GM18907 (cell line): Measurements from ENCODE around the gene BDH1.
"Not testable (repeated sequence)": the region's sequence is repeated elsewhere in the genome, so short reads cannot be mapped to it uniquely, and the experiment has no call there.

Experiments used
- ATAC-seq: cut with Tn5 transposase; IDR thresholded peaks from one replicate; pipeline ENCODE4 v1.9.1; 2021; ENCODE audit warnings: mild to moderate bottlenecking, moderate library complexity; ENCODE audit not compliant: unreplicated experiment

The BDH1 gene

GRCh38 chr3:197490098-197491058, 65.4 kb downstream of the BDH1 start:
- no peak for ATAC-seq

DNA sequence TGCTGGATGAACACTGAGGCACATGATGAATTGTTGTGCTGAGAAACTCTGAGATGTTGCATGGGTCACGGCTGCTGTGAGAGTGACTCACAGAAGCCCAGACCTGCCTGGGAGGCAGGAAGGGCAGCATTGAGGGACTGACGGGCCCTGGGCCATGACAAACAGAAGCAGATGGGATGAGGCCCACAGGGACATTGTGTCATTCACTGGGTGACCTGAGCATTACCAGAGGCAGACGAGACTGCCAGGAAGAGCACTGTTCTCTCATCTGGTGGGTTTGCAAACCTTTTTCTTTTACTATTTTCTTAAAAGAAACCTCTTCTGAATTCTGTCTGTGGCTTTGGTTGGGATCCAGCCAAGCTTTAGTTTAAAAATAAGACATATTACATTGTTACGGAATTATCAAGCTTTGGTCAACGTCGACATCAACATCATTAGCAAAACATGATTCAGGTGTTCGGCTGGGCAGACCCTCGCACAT, 67.8 kb downstream of the BDH1 start:
- ATAC-seq: no peak

- no peak for ATAC-seq
Observed at GRCh38 chr3:197486861-197487260, 68.9 kb downstream of the BDH1 start.

- ATAC-seq: no peak
Observed at GRCh38 chr3:197485143-197485542, 70.6 kb downstream of the BDH1 start.

GRCh38 chr3:197484204-197484901, 71.4 kb downstream of the BDH1 start:
- no peak for ATAC-seq

GRCh38 chr3:197482001-197482400, 73.8 kb downstream of the BDH1 start:
- ATAC-seq: no peak

DNA sequence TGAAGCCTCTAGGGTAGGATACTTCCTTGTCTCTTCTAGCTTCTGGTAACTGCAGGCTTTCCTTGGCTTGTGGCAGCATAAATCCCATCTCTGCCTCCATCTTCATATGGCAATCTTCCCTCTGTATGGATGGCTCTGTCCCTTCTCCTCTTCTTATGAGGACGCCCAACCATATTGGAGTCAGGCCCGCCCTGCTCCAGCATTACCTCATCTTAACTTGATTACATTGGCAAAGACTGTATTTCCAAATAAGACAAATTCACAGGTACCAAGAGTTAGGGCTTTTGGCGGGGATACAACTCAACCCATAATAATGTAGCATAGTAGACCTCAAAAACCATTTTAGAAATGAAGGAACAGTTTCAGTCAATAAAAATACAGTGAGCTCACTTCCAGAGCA, 75.4 kb downstream of the BDH1 start:
- no peak for ATAC-seq

GRCh38 chr3:197478746-197479668, 76.8 kb downstream of the BDH1 start:
- no peak for ATAC-seq

DNA sequence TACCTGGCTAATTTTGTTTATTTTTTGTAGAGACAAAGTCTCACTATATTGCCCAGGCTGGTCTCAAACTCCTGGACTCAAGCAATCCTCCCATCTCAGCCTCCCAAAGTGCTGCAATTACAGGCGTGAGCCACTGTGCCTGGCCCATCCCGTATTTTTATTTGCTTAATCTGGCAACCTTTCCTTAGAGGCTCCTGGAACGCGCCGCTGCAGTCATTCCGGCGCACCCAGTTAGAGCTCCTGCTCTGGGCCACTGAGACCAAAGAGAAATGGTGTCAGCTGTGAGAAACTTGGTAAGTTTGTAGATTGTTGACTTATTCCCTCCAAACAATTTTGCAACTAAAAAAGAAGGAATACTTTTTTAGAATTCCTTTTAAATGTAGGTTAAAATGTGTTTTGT, 78.0 kb downstream of the BDH1 start:
- ATAC-seq: not testable (repeated sequence)

- no peak for ATAC-seq
Observed at GRCh38 chr3:197475997-197476525, 79.7 kb downstream of the BDH1 start.

DNA sequence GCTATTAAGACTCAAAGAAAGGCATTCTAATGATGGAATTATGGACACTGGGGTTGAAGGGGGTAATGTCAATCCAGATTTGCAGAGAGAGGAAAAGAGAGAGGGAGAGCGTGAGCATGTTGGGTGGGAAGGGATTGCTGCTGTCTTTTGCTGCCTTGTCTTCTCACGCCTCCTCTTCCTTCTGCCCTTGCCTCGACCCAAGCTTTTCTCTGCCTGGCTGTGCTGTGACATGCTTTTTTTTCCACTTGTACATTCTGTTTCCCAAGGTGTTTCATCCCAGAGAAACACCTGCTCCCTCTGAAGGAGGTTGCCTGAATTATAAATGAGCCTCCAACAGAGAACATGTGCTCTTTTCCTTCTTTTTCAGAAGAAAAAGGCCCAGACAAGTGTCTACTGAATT, 80.3 kb downstream of the BDH1 start:
- ATAC-seq: no peak

DNA sequence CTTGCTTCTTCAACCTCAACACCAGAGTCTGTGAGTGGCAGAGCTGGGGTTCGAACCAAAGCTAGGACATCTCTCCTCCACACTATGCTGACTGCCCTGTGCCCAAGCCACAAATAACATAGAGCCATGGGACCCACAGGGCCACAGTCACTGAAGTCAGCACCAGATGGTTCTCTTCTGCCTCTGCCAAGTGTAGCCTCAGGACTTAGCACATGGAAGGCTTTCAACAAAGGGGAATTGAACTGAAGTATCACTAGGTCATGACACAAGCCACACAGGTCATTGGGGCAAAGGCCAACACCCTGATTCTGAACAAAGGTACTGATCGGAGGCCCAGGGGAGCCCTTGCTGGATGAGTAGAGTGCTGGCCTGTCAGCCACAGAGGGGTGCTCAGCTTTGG, 83.6 kb downstream of the BDH1 start:
- ATAC-seq: no peak

DNA sequence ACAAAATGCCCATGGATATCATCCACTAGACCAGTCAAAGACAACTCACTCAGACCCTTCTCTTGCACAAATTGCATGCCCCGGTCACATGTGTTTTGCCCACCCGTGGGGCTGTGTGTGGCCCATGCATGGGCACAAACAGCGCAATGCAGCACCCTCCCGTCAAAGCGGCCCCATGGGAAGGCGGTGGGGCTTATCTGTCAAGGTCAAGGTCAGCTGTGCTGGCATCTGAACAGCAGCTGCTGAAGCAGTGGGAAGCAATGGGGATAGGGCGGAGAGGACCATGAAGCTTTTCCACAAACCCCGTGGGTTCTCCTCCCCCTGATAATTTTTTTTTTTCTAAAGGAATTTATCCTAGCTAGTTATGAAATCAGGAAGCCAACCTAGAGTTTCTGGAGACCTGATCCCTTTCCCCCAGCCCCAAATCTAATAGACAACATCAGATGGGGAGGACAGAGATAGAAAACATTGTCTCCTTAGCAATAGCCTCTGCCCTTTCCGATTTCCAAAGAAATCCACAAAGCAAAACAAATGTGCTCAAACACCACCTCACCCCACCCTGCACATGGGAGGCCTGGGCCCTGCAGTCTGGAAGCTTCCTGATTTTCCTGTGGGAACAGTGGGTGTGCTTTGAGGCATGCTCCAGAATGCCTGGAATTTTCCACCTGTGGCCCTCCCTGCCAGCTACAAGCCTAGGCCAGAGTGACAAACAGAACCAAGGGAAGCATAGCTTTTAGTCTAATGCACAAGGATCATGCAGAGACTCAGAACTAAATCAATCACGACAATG, 84.4 kb downstream of the BDH1 start:
- no peak for ATAC-seq

DNA sequence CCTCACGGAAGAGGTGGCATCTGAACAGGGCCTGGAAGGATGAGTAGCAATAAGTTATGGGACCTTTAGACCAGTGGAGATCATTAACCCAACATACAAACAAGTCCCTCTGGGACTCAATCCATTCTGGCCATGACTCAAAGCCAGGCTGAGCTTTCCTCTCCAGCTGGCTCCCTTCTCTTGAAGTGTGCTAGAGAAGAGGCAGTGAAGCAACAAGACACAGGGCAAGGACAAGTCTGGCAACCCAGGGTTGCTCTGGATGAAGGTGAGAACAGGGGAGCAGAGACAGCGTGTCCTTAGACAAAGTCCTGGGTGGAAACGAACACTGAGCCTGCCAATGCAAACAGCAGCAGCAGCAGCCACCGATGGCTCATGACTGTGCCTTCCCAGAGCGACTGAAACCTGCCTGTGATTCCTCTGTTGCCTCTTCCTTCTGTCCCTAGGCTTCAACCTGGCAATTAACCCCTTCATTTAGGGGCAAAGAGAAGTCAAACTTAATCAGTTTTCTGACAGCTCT, 86.8 kb downstream of the BDH1 start:
- no peak for ATAC-seq

GRCh38 chr3:197468167-197468566, 87.6 kb downstream of the BDH1 start:
- ATAC-seq: no peak

- ATAC-seq: no peak
Observed at GRCh38 chr3:197466586-197467399, 89.0 kb downstream of the BDH1 start.

DNA sequence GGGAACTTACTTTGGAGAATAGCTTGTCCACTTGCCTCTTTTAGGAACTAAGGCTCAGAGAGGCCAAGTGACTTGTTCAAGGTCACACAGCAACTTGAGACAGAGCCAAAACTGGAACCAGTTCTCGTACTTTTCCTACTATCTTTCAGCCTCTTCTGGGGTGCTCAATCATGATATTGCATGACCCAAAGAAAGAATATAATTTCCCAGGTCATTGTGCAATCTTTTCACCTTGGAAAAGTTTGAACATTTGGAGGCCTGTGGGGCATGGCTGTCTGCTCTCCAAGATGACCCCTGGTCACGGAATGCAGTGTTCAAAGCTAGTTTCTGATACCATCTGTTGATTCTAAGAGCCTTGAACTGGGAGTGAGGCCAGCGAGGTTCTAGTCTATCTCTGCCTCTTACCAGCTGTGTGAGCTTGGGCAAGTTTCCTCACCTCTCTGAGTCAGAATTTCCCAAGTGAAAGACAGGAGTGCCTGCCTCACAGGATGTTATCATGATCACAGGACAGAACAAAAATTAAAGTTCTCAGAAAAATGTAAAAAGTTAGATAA, 89.7 kb downstream of the BDH1 start:
- no peak for ATAC-seq

- no peak for ATAC-seq
Observed at GRCh38 chr3:197465197-197465995, 90.4 kb downstream of the BDH1 start.
